OCI-LY1 (cell line): Measurements from ENCODE around the gene TXNIP.
A peak's percentile ranks its signal among the peaks of the same experiment; 100 is the strongest.

Source experiments
- H2AFZ ChIP-seq: fragments of 200-600 bp; sonication (generic), shearing (Covaris generic); 2 replicates; pipeline ENCODE4 v1.6.0; 2014; ENCODE audit warnings: antibody characterized with exemption, mild to moderate bottlenecking, low read length
- H3F3A ChIP-seq: fragments of 200-600 bp; sonication (generic), shearing (Covaris generic); 2 replicates; pipeline ENCODE4 v1.6.0; 2014; ENCODE audit warnings: mild to moderate bottlenecking, antibody characterized with exemption, low read length, moderate library complexity; ENCODE audit not compliant: insufficient read depth
- H3K27ac ChIP-seq: fragments of 200-600 bp; sonication (generic); 2 replicates; pipeline ENCODE4 v1.5.1; 2014; ENCODE audit warnings: low read length, mixed run types, mild to moderate bottlenecking, low read depth; ENCODE audit not compliant: poor library complexity, severe bottlenecking
- H3K27me3 ChIP-seq: fragments of 200-600 bp; sonication (generic); 2 replicates; pipeline ENCODE4 v1.6.0; 2014; ENCODE audit warnings: antibody characterized with exemption, mild to moderate bottlenecking, low read length, moderate library complexity; ENCODE audit not compliant: insufficient read depth
- H3K36me3 ChIP-seq: fragments of 200-600 bp; sonication (generic); 2 replicates; pipeline ENCODE4 v1.6.1; 2014; ENCODE audit warnings: mild to moderate bottlenecking, antibody characterized with exemption, low read length, moderate library complexity, mixed read lengths; ENCODE audit not compliant: insufficient read depth
- H3K4me1 ChIP-seq: fragments of 200-600 bp; sonication (generic); 2 replicates; pipeline ENCODE4 v1.5.1; 2014; ENCODE audit warnings: mild to moderate bottlenecking, low read length, moderate library complexity; ENCODE audit not compliant: insufficient read depth, severe bottlenecking
- H3K4me2 ChIP-seq: fragments of 200-600 bp; sonication (generic), shearing (Covaris generic); 2 replicates; pipeline ENCODE4 v1.6.1; 2014; ENCODE audit warnings: low read length
- H3K4me3 ChIP-seq: fragments of 200-600 bp; sonication (generic); 2 replicates; pipeline ENCODE4 v1.5.1; 2014; ENCODE audit warnings: low read length, low read depth, mild to moderate bottlenecking, mixed read lengths; ENCODE audit not compliant: poor library complexity, severe bottlenecking
- H3K79me2 ChIP-seq: fragments of 200-600 bp; shearing (Covaris generic); 2 replicates; pipeline ENCODE4 v1.6.1; 2016; ENCODE audit warnings: mixed run types, low read length, mixed read lengths; ENCODE audit not compliant: insufficient read depth
- H3K9ac ChIP-seq: fragments of 200-600 bp; sonication (generic), shearing (Covaris generic); 2 replicates; pipeline ENCODE4 v1.6.1; 2014; ENCODE audit warnings: mild to moderate bottlenecking, low read length, mixed read lengths
- H3K9me2 ChIP-seq: fragments of 200-600 bp; sonication (generic), shearing (Covaris generic); 2 replicates; pipeline ENCODE4 v1.6.1; 2014; ENCODE audit warnings: low read depth, mild to moderate bottlenecking, low read length, mixed read lengths
- H3K9me3 ChIP-seq: fragments of 200-600 bp; shearing (Covaris generic); 2 replicates; pipeline ENCODE4 v1.6.1; 2014; ENCODE audit warnings: low read length, mixed read lengths
- H4K20me1 ChIP-seq: fragments of 200-600 bp; sonication (generic), shearing (Covaris generic); 2 replicates; pipeline ENCODE4 v1.6.0; 2016; ENCODE audit warnings: mild to moderate bottlenecking, low read length; ENCODE audit not compliant: insufficient read depth
- CTCF ChIP-seq: fragments of 200-600 bp; sonication (generic), shearing (Covaris generic); IDR thresholded peaks from 2 replicates; pipeline ENCODE4 v1.5.1; 2017; ENCODE audit warnings: mild to moderate bottlenecking, antibody characterized with exemption, low read length, moderate library complexity, mixed read lengths
- EZH2 ChIP-seq: fragments of 200-600 bp; sonication (generic), shearing (Covaris generic); IDR thresholded peaks from 2 replicates; pipeline ENCODE4 v1.8.0; 2017; ENCODE audit warnings: borderline replicate concordance, mixed run types, mild to moderate bottlenecking, antibody characterized with exemption, low read length, moderate library complexity, mixed read lengths

TXNIP gene

DNA sequence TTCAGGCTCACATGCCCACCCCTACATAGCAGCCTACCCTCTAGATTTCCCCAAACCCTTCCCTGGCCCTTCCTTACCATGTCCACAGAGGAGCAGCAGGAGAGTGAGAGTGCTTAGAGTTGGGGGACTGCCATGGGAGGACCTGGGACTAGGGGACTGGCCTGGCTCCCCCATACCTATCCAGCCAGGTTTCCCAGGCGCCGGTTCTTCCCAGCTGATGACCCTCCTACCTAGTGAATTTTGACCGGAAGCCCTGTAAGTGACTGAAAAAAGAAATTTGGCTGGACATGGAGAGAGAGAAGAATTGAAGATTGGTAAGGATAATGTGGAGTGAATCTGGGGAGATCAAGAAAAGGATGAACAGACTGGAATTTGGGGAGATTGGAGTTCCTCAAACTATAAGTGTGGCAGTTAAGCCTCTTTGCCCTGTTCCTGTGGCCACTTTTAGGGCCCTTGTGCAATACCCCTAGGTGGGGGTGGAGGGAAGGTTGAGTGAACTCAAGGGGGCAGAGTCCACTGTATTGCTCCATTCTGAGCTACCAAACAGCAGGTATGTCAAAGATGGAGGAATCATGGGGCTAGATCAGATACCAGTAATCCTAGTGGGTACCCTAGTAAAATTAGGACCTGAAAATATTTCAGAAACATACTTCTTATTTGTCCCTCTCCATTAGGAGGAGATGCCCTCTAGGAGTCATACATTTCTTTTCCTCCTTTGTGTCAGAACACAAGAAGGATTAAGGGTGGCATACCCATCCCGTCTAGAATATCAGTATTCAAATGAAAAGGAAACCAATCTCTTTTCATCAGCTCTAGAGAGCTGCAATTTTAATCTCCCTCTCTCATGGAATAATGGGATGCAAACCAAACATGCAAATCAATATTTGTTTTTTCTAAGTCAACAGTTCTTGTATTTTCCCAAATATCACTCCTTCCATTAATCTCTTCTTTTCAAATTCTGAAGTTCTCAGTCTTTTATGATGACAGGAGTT is 24.0 kb upstream of the TXNIP start:
- Histone ChIP-seq H3K36me3 (no peaks in the 10 kb centered on the region), H3K9ac (no peak overlapping the region), H3K9me3 (no peaks in the 10 kb centered on the region), H4K20me1 (no peaks in the 10 kb centered on the region), H3K4me2 (no peak overlapping the region), H3K4me1 (no peaks in the 10 kb centered on the region), H3K4me3 (no peak overlapping the region), H3K27me3 (no peaks in the 10 kb centered on the region; the same call in 1 of the 2 replicates), H3K9me2 (no peaks in the 10 kb centered on the region), H3F3A (no peaks in the 10 kb centered on the region), H3K79me2 (no peaks in the 10 kb centered on the region), H3K27ac (no peak overlapping the region), H2AFZ (no peak overlapping the region)
- no peak for TF ChIP-seq EZH2
- no peak for TF ChIP-seq CTCF

DNA sequence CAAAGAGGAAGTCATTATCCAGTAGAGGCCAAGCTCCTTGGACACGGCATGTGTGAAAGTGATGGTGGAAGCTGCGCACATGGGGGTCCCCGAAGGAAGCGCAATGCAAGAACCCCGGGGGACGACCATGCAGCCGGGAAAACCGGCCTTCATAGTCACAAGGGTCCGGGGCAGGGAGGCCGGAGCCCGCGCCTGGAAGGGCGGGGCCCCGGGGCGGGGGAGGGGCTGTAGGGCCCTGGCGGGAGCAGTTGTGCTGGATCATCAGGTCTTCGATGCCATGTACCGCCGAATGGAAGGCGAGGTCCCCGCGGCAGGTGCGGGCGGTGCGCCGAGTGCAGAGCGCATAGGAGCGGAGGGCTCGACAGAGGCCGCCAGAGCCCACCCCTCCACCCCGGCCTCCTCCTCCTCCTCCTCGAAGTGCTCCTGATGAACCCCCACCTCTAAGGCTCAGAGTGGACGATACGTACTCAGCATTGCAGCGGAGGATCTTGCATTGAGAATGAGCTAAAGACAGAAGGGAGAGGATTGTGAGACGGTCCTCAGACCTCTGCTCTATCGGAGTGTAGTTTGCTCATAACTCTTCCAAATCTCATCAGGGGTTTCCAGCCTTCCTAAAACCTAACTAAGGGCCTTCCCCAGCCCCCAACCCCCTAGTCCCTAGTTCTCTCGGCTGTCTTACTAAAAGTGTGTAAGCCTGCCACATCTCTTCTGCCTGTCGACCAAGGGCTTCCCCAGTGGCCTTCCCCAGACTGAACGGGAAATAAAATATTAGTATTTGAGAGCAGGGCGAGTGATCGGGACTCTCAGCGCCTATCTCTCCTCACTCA is 23.1 kb upstream of the TXNIP start:
- no peak overlapping the region for H3K4me3 ChIP-seq
- no peaks in the 10 kb centered on the region for H3F3A ChIP-seq
- no peak for TF ChIP-seq CTCF
- no peak for TF ChIP-seq EZH2
- H3K27ac ChIP-seq, result no peak overlapping the region
- H3K4me1 ChIP-seq, result no peaks in the 10 kb centered on the region
- H3K9me2 ChIP-seq, result no peaks in the 10 kb centered on the region
- H2AFZ ChIP-seq, result no peak overlapping the region
- peak overlapping the region; percentile 30; the same call in 1 of the 2 replicates for H3K4me2 ChIP-seq
- H3K27me3 ChIP-seq, result no peaks in the 10 kb centered on the region; the same call in 1 of the 2 replicates
- H3K9me3 ChIP-seq, result no peaks in the 10 kb centered on the region
- no peak overlapping the region for H3K9ac ChIP-seq
- H4K20me1 ChIP-seq, result no peaks in the 10 kb centered on the region
- no peaks in the 10 kb centered on the region for H3K79me2 ChIP-seq
- no peaks in the 10 kb centered on the region for H3K36me3 ChIP-seq

- TF ChIP-seq CTCF (no peak), EZH2 (no peak)
- H3K9ac ChIP-seq, result no peak overlapping the region
- H3K9me2 ChIP-seq, result no peaks in the 10 kb centered on the region
- no peaks in the 10 kb centered on the region for H4K20me1 ChIP-seq
- H3K27ac ChIP-seq, result no peak overlapping the region
- no peak overlapping the region for H3K4me2 ChIP-seq
- H3K4me1 ChIP-seq, result no peaks in the 10 kb centered on the region
- H3K79me2 ChIP-seq, result no peaks in the 10 kb centered on the region
- no peaks in the 10 kb centered on the region for H3K36me3 ChIP-seq
- H3K27me3 ChIP-seq, result no peaks in the 10 kb centered on the region; the same call in 1 of the 2 replicates
- no peaks in the 10 kb centered on the region for H3F3A ChIP-seq
- no peak overlapping the region for H3K4me3 ChIP-seq
- H3K9me3 ChIP-seq, result no peaks in the 10 kb centered on the region
- no peak overlapping the region for H2AFZ ChIP-seq
These were observed 20.5 kb upstream of the TXNIP start for GRCh38 chr1:146016891-146017290.
